ENCODE data around the gene UGGT2.

GRCh38 chr13:95987841-95988240 lies 65.4 kb downstream of the UGGT2 start:
- no peak for TF ChIP-seq EZH2 (IDR thresholded peaks at IDR 0.05; ENCODE audit: insufficient read depth, poor library complexity, severe bottlenecking)
- no peak for TF ChIP-seq EZH2phosphoT487 (IDR thresholded peaks at IDR 0.05; ENCODE audit: insufficient read depth, low read depth)

Data from GM23248 (cell line).